ENCODE results near the gene ZNF117.
"Not testable (repeated sequence)": the region's sequence is repeated elsewhere in the genome, so short reads cannot be mapped to it uniquely, and the experiment has no call there.

GRCh38 chr7:64928252-64929187 lies 62.3 kb downstream of the ZNF117 start:
- not testable (repeated sequence) for TF ChIP-seq CTCF (IDR thresholded peaks at IDR 0.05; ENCODE audit: insufficient read depth, low read length); REST (IDR thresholded peaks at IDR 0.05; ENCODE audit: insufficient replicate concordance, low read depth)

Data from HL-60 (cell line).